ENCODE results near the gene CTNNBL1.

The CTNNBL1 gene

GRCh38 chr20:37846573-37846972 lies 152.7 kb downstream of the CTNNBL1 start:
- DNase-seq (ENCODE audit: low spot score): no peak
- in situ Hi-C loops (cut with MboI; ENCODE audit: low sequenced_read_pairs, unreplicated experiment): no loop called here
- TF ChIP-seq, protein P1, sequence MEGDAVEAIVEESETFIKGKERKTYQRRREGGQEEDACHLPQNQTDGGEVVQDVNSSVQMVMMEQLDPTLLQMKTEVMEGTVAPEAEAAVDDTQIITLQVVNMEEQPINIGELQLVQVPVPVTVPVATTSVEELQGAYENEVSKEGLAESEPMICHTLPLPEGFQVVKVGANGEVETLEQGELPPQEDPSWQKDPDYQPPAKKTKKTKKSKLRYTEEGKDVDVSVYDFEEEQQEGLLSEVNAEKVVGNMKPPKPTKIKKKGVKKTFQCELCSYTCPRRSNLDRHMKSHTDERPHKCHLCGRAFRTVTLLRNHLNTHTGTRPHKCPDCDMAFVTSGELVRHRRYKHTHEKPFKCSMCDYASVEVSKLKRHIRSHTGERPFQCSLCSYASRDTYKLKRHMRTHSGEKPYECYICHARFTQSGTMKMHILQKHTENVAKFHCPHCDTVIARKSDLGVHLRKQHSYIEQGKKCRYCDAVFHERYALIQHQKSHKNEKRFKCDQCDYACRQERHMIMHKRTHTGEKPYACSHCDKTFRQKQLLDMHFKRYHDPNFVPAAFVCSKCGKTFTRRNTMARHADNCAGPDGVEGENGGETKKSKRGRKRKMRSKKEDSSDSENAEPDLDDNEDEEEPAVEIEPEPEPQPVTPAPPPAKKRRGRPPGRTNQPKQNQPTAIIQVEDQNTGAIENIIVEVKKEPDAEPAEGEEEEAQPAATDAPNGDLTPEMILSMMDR (IDR thresholded peaks at IDR 0.05; ENCODE audit: borderline replicate concordance, control extremely low read depth, extremely low read depth, insufficient read depth, missing control alignments): no peak

DNA sequence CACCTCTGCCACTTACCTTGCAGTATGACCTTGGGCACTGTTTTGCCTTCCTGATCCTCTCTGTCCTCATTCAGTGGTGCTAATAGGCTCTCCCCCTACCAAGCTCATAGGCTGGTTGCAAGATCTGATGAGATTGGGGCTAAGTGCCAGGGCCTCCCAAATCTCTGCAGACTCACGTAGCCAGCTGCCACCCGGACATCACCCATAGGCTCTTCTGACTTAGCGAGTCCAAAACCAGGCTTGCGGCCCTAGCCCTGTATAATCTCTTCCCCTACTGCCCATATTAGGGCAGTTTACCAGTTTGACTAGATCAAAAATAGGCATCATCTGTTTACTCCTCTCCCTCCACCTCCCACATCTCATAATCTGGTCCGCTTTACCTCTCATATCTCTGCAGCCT lies 154.9 kb downstream of the CTNNBL1 start:
- no peak for DNase-seq (ENCODE audit: low spot score)
- TF ChIP-seq, protein P1 (IDR thresholded peaks at IDR 0.05; ENCODE audit: borderline replicate concordance, control extremely low read depth, extremely low read depth, insufficient read depth, missing control alignments): no peak

GRCh38 chr20:37849156-37849555 lies 155.3 kb downstream of the CTNNBL1 start:
- in situ Hi-C loops (cut with MboI; ENCODE audit: low sequenced_read_pairs, unreplicated experiment): no loop called here
- no peak for DNase-seq (ENCODE audit: low spot score)

More for the DNA sequence above, 154.9 kb downstream of the CTNNBL1 start:
- in situ Hi-C loops (cut with MboI; ENCODE audit: low sequenced_read_pairs, unreplicated experiment): no loop called here

DNA sequence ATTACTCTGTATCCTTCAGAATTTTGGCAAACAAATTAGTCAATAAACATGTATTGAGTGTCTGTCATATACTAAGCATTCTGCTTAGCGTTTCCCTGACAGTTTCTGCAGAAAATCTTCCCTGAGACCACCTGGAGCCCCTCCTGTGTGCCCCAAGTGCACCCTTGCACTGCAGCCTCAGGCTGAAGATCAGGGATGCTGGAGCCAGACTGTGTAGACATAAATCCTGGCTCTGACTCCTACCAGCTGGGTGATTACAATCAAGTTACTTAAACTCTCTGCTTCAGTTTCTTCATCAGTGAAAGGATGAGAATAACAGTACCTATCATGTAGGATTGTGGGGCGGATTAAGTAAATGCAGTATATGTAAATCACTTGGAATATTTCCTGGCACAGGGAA lies 155.7 kb downstream of the CTNNBL1 start:
- in situ Hi-C loops (cut with MboI; ENCODE audit: low sequenced_read_pairs, unreplicated experiment): no loop called here
- TF ChIP-seq, protein P1 (IDR thresholded peaks at IDR 0.05; ENCODE audit: borderline replicate concordance, control extremely low read depth, extremely low read depth, insufficient read depth, missing control alignments): no peak

More at GRCh38 chr20:37849156-37849555, 155.3 kb downstream of the CTNNBL1 start:
- TF ChIP-seq, protein P1 (IDR thresholded peaks at IDR 0.05; ENCODE audit: borderline replicate concordance, control extremely low read depth, extremely low read depth, insufficient read depth, missing control alignments): no peak

GRCh38 chr20:37850036-37850592 lies 156.3 kb downstream of the CTNNBL1 start:
- TF ChIP-seq, protein P1 (IDR thresholded peaks at IDR 0.05; ENCODE audit: borderline replicate concordance, control extremely low read depth, extremely low read depth, insufficient read depth, missing control alignments): no peak
- no peak for DNase-seq (ENCODE audit: low spot score)
- in situ Hi-C loops (cut with MboI; ENCODE audit: low sequenced_read_pairs, unreplicated experiment): no loop called here

More for the DNA sequence above, 155.7 kb downstream of the CTNNBL1 start:
- DNase-seq (ENCODE audit: low spot score): no peak

DNA sequence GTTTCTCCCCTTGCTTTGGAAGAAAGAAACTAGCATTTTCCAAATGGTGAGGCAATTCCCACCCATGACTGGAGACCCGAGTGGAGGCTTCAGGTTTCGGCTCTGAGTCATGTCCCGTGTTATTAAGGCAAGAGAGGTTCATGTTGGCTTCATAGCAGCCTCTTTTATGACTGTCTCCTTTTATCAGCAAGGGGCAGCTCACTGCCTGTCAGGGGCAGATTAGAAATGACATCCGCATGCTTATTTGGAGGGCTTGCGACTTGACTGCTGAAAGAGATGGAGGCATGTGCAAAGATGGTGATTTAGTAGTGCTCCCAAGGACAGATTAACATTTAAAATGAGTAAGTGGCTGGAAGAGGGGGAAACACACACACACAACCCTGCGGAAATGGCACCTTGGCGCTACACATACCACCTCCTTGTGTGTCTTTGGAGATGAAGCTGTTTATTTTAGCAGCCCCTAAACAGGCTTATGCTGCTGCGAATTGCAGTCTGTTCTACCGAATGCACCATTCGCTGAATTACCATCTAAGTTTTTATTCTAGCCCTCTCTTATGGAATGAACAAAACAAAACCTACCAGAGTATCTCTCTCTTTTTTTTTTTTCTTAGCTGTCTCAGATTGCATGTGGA lies 157.0 kb downstream of the CTNNBL1 start:
- no peak for DNase-seq (ENCODE audit: low spot score)
- in situ Hi-C loops (cut with MboI; ENCODE audit: low sequenced_read_pairs, unreplicated experiment): no loop called here
- TF ChIP-seq, protein P1 (IDR thresholded peaks at IDR 0.05; ENCODE audit: borderline replicate concordance, control extremely low read depth, extremely low read depth, insufficient read depth, missing control alignments): no peak

Data from GM13976 (cell line).